ENCODE measurements around the gene PCDHGB2.
"Not testable (repeated sequence)": the region's sequence is repeated elsewhere in the genome, so short reads cannot be mapped to it uniquely, and the experiment has no call there.

PCDHGB2 gene

GRCh38 chr5:141342773-141343172 lies 17.0 kb upstream of the PCDHGB2 start:
- Mint-ChIP-seq H3K4me3 (no peak overlapping the region), H3K9me3 (ENCODE audit: low read depth) (peaks cover 34% of the 10 kb centered on the region), H3K27me3 (peaks cover 64% of the 10 kb centered on the region), H3K4me1 (ENCODE audit: low read depth) (no peaks in the 10 kb centered on the region), H3K36me3 (peaks cover 35% of the 10 kb centered on the region), H3K27ac (no peak overlapping the region)

- peaks cover 61% of the 10 kb centered on the region for H3K27me3 Mint-ChIP-seq
- peak within 1 kb of the TSS; percentile 51 for H3K4me3 Mint-ChIP-seq
- H3K9me3 Mint-ChIP-seq (ENCODE audit: low read depth) = peaks cover 27% of the 10 kb centered on the region
- no peaks in the 10 kb centered on the region for H3K4me1 Mint-ChIP-seq (ENCODE audit: low read depth)
- peaks cover 29% of the 10 kb centered on the region for H3K36me3 Mint-ChIP-seq
- no peak within 1 kb of the TSS for H3K27ac Mint-ChIP-seq
These were observed 16.4 kb upstream of the PCDHGB2 start, which contains the start of gene PCDHGA3 for GRCh38 chr5:141343242-141343952. TSS of gene PCDHGA3 (plus strand) at chr5:141343829. CDS start at chr5:141344034, 205 bp downstream.

- no peaks in the 10 kb centered on the region for H3K4me1 Mint-ChIP-seq (ENCODE audit: low read depth)
- peaks cover 28% of the 10 kb centered on the region for H3K36me3 Mint-ChIP-seq
- H3K4me3 Mint-ChIP-seq = peak overlapping the region; percentile 51
- peaks cover 62% of the 10 kb centered on the region for H3K27me3 Mint-ChIP-seq
- peaks cover 24% of the 10 kb centered on the region for H3K9me3 Mint-ChIP-seq (ENCODE audit: low read depth)
- no peak overlapping the region for H3K27ac Mint-ChIP-seq
These were observed 15.8 kb upstream of the PCDHGB2 start for GRCh38 chr5:141343953-141344463.

- no peak overlapping the region for H3K27ac Mint-ChIP-seq
- H3K4me1 Mint-ChIP-seq (ENCODE audit: low read depth) = no peaks in the 10 kb centered on the region
- peaks cover 61% of the 10 kb centered on the region for H3K27me3 Mint-ChIP-seq
- peaks cover 20% of the 10 kb centered on the region for H3K9me3 Mint-ChIP-seq (ENCODE audit: low read depth)
- H3K36me3 Mint-ChIP-seq = peaks cover 27% of the 10 kb centered on the region
- H3K4me3 Mint-ChIP-seq = no peak overlapping the region
These were observed 14.5 kb upstream of the PCDHGB2 start for GRCh38 chr5:141345327-141345726.

- H3K4me1 Mint-ChIP-seq (ENCODE audit: low read depth) = not testable (repeated sequence)
- H3K27me3 Mint-ChIP-seq = peaks cover 66% of the 10 kb centered on the region
- H3K9me3 Mint-ChIP-seq (ENCODE audit: low read depth) = peaks cover 19% of the 10 kb centered on the region
These were observed 13.8 kb upstream of the PCDHGB2 start for GRCh38 chr5:141346017-141346416.

GRCh38 chr5:141349917-141350619 lies 9.7 kb upstream of the PCDHGB2 start, which contains the start of gene PCDHGB1:
TSS of gene PCDHGB1 (plus strand) at chr5:141350099. CDS start at chr5:141350261, 162 bp downstream.
- H3K36me3 Mint-ChIP-seq = peaks cover 12% of the 10 kb centered on the region
- H3K4me1 Mint-ChIP-seq (ENCODE audit: low read depth) = no peaks in the 10 kb centered on the region
- H3K27me3 Mint-ChIP-seq = peaks cover 59% of the 10 kb centered on the region
- H3K27ac Mint-ChIP-seq = no peak within 1 kb of the TSS
- peak within 1 kb of the TSS; percentile 35 for H3K4me3 Mint-ChIP-seq
- H3K9me3 Mint-ChIP-seq (ENCODE audit: low read depth) = no peaks in the 10 kb centered on the region

More at GRCh38 chr5:141346017-141346416, 13.8 kb upstream of the PCDHGB2 start:
- H3K27ac Mint-ChIP-seq, H3K4me3 Mint-ChIP-seq: not testable (repeated sequence)
- peaks cover 26% of the 10 kb centered on the region for H3K36me3 Mint-ChIP-seq

GRCh38 chr5:141351591-141351990 lies 8.2 kb upstream of the PCDHGB2 start:
- peaks cover 57% of the 10 kb centered on the region for H3K27me3 Mint-ChIP-seq
- H3K9me3 Mint-ChIP-seq (ENCODE audit: low read depth) = peaks cover 5% of the 10 kb centered on the region
- H3K27ac Mint-ChIP-seq = no peak overlapping the region
- peaks cover 10% of the 10 kb centered on the region for H3K36me3 Mint-ChIP-seq
- no peaks in the 10 kb centered on the region for H3K4me1 Mint-ChIP-seq (ENCODE audit: low read depth)
- H3K4me3 Mint-ChIP-seq = no peak overlapping the region

GRCh38 chr5:141354900-141355469 lies 4.8 kb upstream of the PCDHGB2 start, which contains the start of gene PCDHGA4:
TSS of gene PCDHGA4 (plus strand) at chr5:141355021. CDS start at chr5:141355108, 87 bp downstream.
- Mint-ChIP-seq H3K4me3 (peak within 1 kb of the TSS; percentile 9), H3K27ac (no peak within 1 kb of the TSS), H3K4me1 (ENCODE audit: low read depth) (peaks cover 1% of the 10 kb centered on the region), H3K9me3 (ENCODE audit: low read depth) (peaks cover 9% of the 10 kb centered on the region), H3K27me3 (peaks cover 53% of the 10 kb centered on the region), H3K36me3 (peaks cover 15% of the 10 kb centered on the region)

GRCh38 chr5:141355641-141356040 lies 4.2 kb upstream of the PCDHGB2 start:
- peaks cover 52% of the 10 kb centered on the region for H3K27me3 Mint-ChIP-seq
- H3K4me1 Mint-ChIP-seq (ENCODE audit: low read depth) = peaks cover 1% of the 10 kb centered on the region
- H3K36me3 Mint-ChIP-seq = peaks cover 13% of the 10 kb centered on the region
- H3K4me3 Mint-ChIP-seq = peak overlapping the region; percentile 9
- no peak overlapping the region for H3K27ac Mint-ChIP-seq
- H3K9me3 Mint-ChIP-seq (ENCODE audit: low read depth) = peaks cover 9% of the 10 kb centered on the region

GRCh38 chr5:141356133-141356532 lies 3.7 kb upstream of the PCDHGB2 start:
- H3K9me3 Mint-ChIP-seq (ENCODE audit: low read depth) = peaks cover 9% of the 10 kb centered on the region
- H3K4me1 Mint-ChIP-seq (ENCODE audit: low read depth) = peaks cover 1% of the 10 kb centered on the region
- no peak overlapping the region for H3K27ac Mint-ChIP-seq
- peak overlapping the region; percentile 9 for H3K4me3 Mint-ChIP-seq
- peaks cover 52% of the 10 kb centered on the region for H3K27me3 Mint-ChIP-seq
- H3K36me3 Mint-ChIP-seq = peaks cover 16% of the 10 kb centered on the region

GRCh38 chr5:141356950-141357349 lies 2.8 kb upstream of the PCDHGB2 start:
- Mint-ChIP-seq H3K27me3 (peaks cover 54% of the 10 kb centered on the region), H3K9me3 (ENCODE audit: low read depth) (peaks cover 9% of the 10 kb centered on the region), H3K27ac (no peak overlapping the region), H3K36me3 (peaks cover 16% of the 10 kb centered on the region), H3K4me1 (ENCODE audit: low read depth) (peaks cover 1% of the 10 kb centered on the region), H3K4me3 (no peak overlapping the region)

GRCh38 chr5:141360685-141361084 lies 891 bp downstream of the PCDHGB2 start:
- Mint-ChIP-seq H3K27ac (no peak overlapping the region), H3K9me3 (ENCODE audit: low read depth) (peaks cover 19% of the 10 kb centered on the region), H3K4me3 (peak overlapping the region; percentile 4), H3K36me3 (peaks cover 31% of the 10 kb centered on the region), H3K4me1 (ENCODE audit: low read depth) (peaks cover 3% of the 10 kb centered on the region), H3K27me3 (peaks cover 69% of the 10 kb centered on the region)

GRCh38 chr5:141362719-141363118 lies 2.9 kb downstream of the PCDHGB2 start:
- Mint-ChIP-seq H3K9me3 (ENCODE audit: low read depth) (peaks cover 14% of the 10 kb centered on the region), H3K27ac (no peak overlapping the region), H3K4me1 (ENCODE audit: low read depth) (peaks cover 3% of the 10 kb centered on the region), H3K27me3 (peaks cover 67% of the 10 kb centered on the region), H3K4me3 (no peak overlapping the region), H3K36me3 (peaks cover 34% of the 10 kb centered on the region)

GRCh38 chr5:141363952-141364660 lies 4.3 kb downstream of the PCDHGB2 start, which contains the start of gene PCDHGA5:
TSS of gene PCDHGA5 (plus strand) at chr5:141364162. CDS start at chr5:141364331, 169 bp downstream.
- peak within 1 kb of the TSS; percentile 22 for H3K27ac Mint-ChIP-seq
- no peak within 1 kb of the TSS for H3K4me3 Mint-ChIP-seq
- peaks cover 10% of the 10 kb centered on the region for H3K9me3 Mint-ChIP-seq (ENCODE audit: low read depth)
- peaks cover 29% of the 10 kb centered on the region for H3K36me3 Mint-ChIP-seq
- H3K27me3 Mint-ChIP-seq = peaks cover 68% of the 10 kb centered on the region
- peaks cover 3% of the 10 kb centered on the region for H3K4me1 Mint-ChIP-seq (ENCODE audit: low read depth)
